ENCODE data around the gene HDAC4.

The HDAC4 gene

GRCh38 chr2:239203443-239204135 lies 197.2 kb downstream of the HDAC4 start:
- no peak for DNase-seq (ENCODE audit: low read depth in 2 of 2)

GRCh38 chr2:239202836-239203235 lies 198.0 kb downstream of the HDAC4 start:
- DNase-seq (ENCODE audit: low read depth in 2 of 2), result no peak

- no peak for DNase-seq (ENCODE audit: low read depth in 2 of 2)
These were observed 198.5 kb downstream of the HDAC4 start for GRCh38 chr2:239202343-239202742.

- DNase-seq (ENCODE audit: low read depth in 2 of 2), result no peak
These were observed 198.9 kb downstream of the HDAC4 start for GRCh38 chr2:239201884-239202283.

- DNase-seq (ENCODE audit: low read depth in 2 of 2), result no peak
These were observed 199.3 kb downstream of the HDAC4 start for GRCh38 chr2:239201531-239201876.

- DNase-seq (ENCODE audit: low read depth in 2 of 2), result no peak
These were observed 199.9 kb downstream of the HDAC4 start for GRCh38 chr2:239200646-239201530.

GRCh38 chr2:239199041-239199768 lies 201.6 kb downstream of the HDAC4 start:
- no peak for DNase-seq (ENCODE audit: low read depth in 2 of 2)

GRCh38 chr2:239198221-239198620 lies 202.6 kb downstream of the HDAC4 start:
- no peak for DNase-seq (ENCODE audit: low read depth in 2 of 2)

GRCh38 chr2:239197146-239197545 lies 203.7 kb downstream of the HDAC4 start:
- no peak for DNase-seq (ENCODE audit: low read depth in 2 of 2)

GRCh38 chr2:239196474-239197021 lies 204.3 kb downstream of the HDAC4 start:
- no peak for DNase-seq (ENCODE audit: low read depth in 2 of 2)

- DNase-seq (ENCODE audit: low read depth in 2 of 2), result no peak
These were observed 204.8 kb downstream of the HDAC4 start for GRCh38 chr2:239195992-239196391.

GRCh38 chr2:239195318-239195871 lies 205.4 kb downstream of the HDAC4 start:
- no peak for DNase-seq (ENCODE audit: low read depth in 2 of 2)

GRCh38 chr2:239194731-239195317 lies 206.0 kb downstream of the HDAC4 start:
- DNase-seq (ENCODE audit: low read depth in 2 of 2), result no peak

- DNase-seq (ENCODE audit: low read depth in 2 of 2), result no peak
These were observed 206.7 kb downstream of the HDAC4 start for GRCh38 chr2:239193925-239194677.

- DNase-seq (ENCODE audit: low read depth in 2 of 2), result no peak
These were observed 207.4 kb downstream of the HDAC4 start for GRCh38 chr2:239193401-239193811.

GRCh38 chr2:239192975-239193374 lies 207.8 kb downstream of the HDAC4 start:
- no peak for DNase-seq (ENCODE audit: low read depth in 2 of 2)

- no peak for DNase-seq (ENCODE audit: low read depth in 2 of 2)
These were observed 208.4 kb downstream of the HDAC4 start for GRCh38 chr2:239192456-239192855.

- DNase-seq (ENCODE audit: low read depth in 2 of 2), result no peak
These were observed 209.6 kb downstream of the HDAC4 start for GRCh38 chr2:239190921-239191885.

GRCh38 chr2:239190361-239190760 lies 210.5 kb downstream of the HDAC4 start:
- no peak for DNase-seq (ENCODE audit: low read depth in 2 of 2)
